Pancreas (tissue), 10 donors: ENCODE results near the gene IFITM5. TPM values are rescaled to one million over a fixed set of nuclear protein-coding genes. Genes with fewer than 3 reads are reported as not detected.
A peak's percentile ranks its signal among the peaks of the same experiment; 100 is the strongest.

Experiments
- ATAC-seq, 4 donors: fragments of 200-7000 bp; cut with Tn5 transposase; one replicate each; pipeline versions ENCODE4 v1.8.0 to v1.9.1; 2020; ENCODE audit warnings: mild to moderate bottlenecking in 4 of 4, moderate library complexity in 4 of 4
- DNase-seq, 6 donors: peaks; one replicate each; pipeline ENCODE4 v3.0.0-alpha.2; 2020
- FAIRE-seq: peaks from 2 replicates; lab custom pipeline; 2012; peaks lifted over from hg19 to GRCh38; lab: Jason Lieb, UNC
- H3K27ac ChIP-seq, 4 donors: fragments of 200-600 bp; sonication (generic); 1 replicate in 3 of 4; 2 replicates in 1 of 4; pipeline versions ENCODE4 v1.5.0 to v1.8.0; 2020
- H3K27me3 ChIP-seq, 4 donors: fragments of 200-600 bp; one replicate each; pipeline ENCODE4 v1.8.0; 2021
- H3K36me3 ChIP-seq, 3 donors: fragments of 200-600 bp; sonication (generic) in 1 of 3; one replicate each; pipeline versions ENCODE4 v1.5.0 to v1.8.0; 2020 to 2021
- H3K4me1 ChIP-seq, 3 donors: fragments of 200-600 bp; one replicate each; pipeline ENCODE4 v1.8.0; 2021
- H3K4me3 ChIP-seq, 4 donors: fragments of 200-600 bp; sonication (generic) in 2 of 4; one replicate each; pipeline versions ENCODE4 v1.5.0 to v1.8.0; 2020 to 2021
- H3K9me3 ChIP-seq, 4 donors: fragments of 200-600 bp; one replicate each; pipeline ENCODE4 v1.8.0; 2021
- WGBS, 2 donors: extraction: QIAGEN DNeasy Blood & Tissue Kit; methylation state at CpG; one replicate each; pipeline ENCODE4 v1.1.7; 2013; 5-methylcytosine and 5-hydroxymethylcytosine counted together
- intact Hi-C, 3 donors: fragments of 100-400 bp; cut with DNase I; formaldehyde crosslinking; loops; one replicate each; pipeline versions ENCODE4 v1.11.1 to v1.14.2; 2022
- polyA plus RNA-seq, 2 donors: library from polyadenylated mRNA; stranded (reverse); fragments of 200-250 nt; gene quantifications; one replicate each; pipeline ENCODE4 v1.2.3, GENCODE V29; 2013
- total RNA-seq, 6 donors: library from RNA; stranded (reverse); fragmentation: NEBNext Ultra II Directional in 4 of 6; extraction: Animal tissue kit (Norgen Biotek cat#: 25700) in 4 of 6; gene quantifications; one replicate each; pipeline versions ENCODE4 v1.2.1 to v1.2.4, GENCODE V29; 2021 to 2023
- TF ChIP-seq, protein P1 (sequence below), 4 donors: fragments of 200-600 bp; sonication (generic) in 3 of 4; IDR thresholded peaks; one replicate each; pipeline versions ENCODE4 v1.5.0 to v1.8.0; 2021; ENCODE audit warnings: antibody characterized with exemption in 4 of 4
- donor health status: healthy with polysubstance abuse.
- donor health status: DM: no; HTN: no; CAD: no; lungs with moderate emphysema.
- donor health status: DM: no; HTN: no; CAD: no.
- donor health status: control.
- donor health status: control.
- donor health status: Bipolar disorder and iron deficiency.
- donor health status: DM: yes; HTN: yes; CAD: no.
- donor health status: DM: no; HTN: no; CAD: no.
- donor health status: DM: no; HTN: no; CAD: no.
- donor health status: DM: yes; HTN: yes; CAD: no.

IFITM5 gene
- total and polyA plus RNA-seq, 8 donors = 0.56 to 1.2 TPM; not detected in 6

- Histone ChIP-seq H3K27me3 (no peaks in the 10 kb centered on the region), H3K36me3 (no peaks in the 10 kb centered on the region), H3K4me3 (no peak overlapping the region), H3K9me3 (no peaks in the 10 kb centered on the region), H3K27ac (no peak overlapping the region), H3K4me1 (peaks cover 0 to 3% (median 0%) of the 10 kb centered on the region in 3 donors)
- intact Hi-C loops = loop anchor here in 1 of 3 donors (10.0 kb wide), 1 partner anchor 51 kb away; no protein-coding TSS in a partner anchor
- ATAC-seq = no peak
- TF ChIP-seq, protein P1, sequence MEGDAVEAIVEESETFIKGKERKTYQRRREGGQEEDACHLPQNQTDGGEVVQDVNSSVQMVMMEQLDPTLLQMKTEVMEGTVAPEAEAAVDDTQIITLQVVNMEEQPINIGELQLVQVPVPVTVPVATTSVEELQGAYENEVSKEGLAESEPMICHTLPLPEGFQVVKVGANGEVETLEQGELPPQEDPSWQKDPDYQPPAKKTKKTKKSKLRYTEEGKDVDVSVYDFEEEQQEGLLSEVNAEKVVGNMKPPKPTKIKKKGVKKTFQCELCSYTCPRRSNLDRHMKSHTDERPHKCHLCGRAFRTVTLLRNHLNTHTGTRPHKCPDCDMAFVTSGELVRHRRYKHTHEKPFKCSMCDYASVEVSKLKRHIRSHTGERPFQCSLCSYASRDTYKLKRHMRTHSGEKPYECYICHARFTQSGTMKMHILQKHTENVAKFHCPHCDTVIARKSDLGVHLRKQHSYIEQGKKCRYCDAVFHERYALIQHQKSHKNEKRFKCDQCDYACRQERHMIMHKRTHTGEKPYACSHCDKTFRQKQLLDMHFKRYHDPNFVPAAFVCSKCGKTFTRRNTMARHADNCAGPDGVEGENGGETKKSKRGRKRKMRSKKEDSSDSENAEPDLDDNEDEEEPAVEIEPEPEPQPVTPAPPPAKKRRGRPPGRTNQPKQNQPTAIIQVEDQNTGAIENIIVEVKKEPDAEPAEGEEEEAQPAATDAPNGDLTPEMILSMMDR (IDR thresholded peaks at IDR 0.05) = no peak
- FAIRE-seq = no peak
- 62 to 63% methylated on average over 52 of the region's 52 CpGs for WGBS, 2 donors
- DNase-seq = peak in 4 of 6 donors; percentile 21 to 79 (median 62)
These were observed 4.8 kb upstream of the IFITM5 start for GRCh38 chr11:304061-304506.

DNA sequence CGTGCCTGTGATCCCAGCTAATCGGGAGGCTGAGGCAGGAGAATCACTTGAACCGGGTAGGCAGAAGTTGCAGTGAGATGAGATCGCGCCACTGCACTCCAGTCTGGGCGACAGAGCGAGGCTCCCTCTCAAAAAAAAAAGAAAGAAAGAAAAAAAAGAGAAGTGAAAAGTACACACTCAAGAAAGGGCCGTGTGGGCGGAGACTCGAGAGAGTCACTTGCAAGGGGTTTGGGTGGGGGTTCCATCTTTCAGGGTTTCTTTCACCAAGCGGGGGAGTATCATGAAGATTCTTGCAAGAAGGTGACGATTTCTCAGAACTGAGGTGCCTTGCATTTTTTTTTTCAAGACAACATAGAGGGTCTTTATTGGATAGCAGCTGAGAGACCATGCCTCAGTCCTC is 4.0 kb upstream of the IFITM5 start:
- H3K27me3 ChIP-seq = no peaks in the 10 kb centered on the region
- TF ChIP-seq, protein P1 (IDR thresholded peaks at IDR 0.05) = no peak
- intact Hi-C loops = loop anchor here in 1 of 3 donors (10.0 kb wide), 1 partner anchor 51 kb away; no protein-coding TSS in a partner anchor
- H3K27ac ChIP-seq = no peak overlapping the region
- no peaks in the 10 kb centered on the region for H3K9me3 ChIP-seq
- 75 to 81% methylated on average over 12 of the region's 12 CpGs for WGBS, 2 donors
- no peaks in the 10 kb centered on the region for H3K36me3 ChIP-seq
- H3K4me3 ChIP-seq = no peak overlapping the region
- ATAC-seq (no peak), DNase-seq (peak in 2 of 6 donors; percentile 18 to 33), FAIRE-seq (no peak)
- peaks cover 0 to 3% (median 0%) of the 10 kb centered on the region in 3 donors for H3K4me1 ChIP-seq

DNA sequence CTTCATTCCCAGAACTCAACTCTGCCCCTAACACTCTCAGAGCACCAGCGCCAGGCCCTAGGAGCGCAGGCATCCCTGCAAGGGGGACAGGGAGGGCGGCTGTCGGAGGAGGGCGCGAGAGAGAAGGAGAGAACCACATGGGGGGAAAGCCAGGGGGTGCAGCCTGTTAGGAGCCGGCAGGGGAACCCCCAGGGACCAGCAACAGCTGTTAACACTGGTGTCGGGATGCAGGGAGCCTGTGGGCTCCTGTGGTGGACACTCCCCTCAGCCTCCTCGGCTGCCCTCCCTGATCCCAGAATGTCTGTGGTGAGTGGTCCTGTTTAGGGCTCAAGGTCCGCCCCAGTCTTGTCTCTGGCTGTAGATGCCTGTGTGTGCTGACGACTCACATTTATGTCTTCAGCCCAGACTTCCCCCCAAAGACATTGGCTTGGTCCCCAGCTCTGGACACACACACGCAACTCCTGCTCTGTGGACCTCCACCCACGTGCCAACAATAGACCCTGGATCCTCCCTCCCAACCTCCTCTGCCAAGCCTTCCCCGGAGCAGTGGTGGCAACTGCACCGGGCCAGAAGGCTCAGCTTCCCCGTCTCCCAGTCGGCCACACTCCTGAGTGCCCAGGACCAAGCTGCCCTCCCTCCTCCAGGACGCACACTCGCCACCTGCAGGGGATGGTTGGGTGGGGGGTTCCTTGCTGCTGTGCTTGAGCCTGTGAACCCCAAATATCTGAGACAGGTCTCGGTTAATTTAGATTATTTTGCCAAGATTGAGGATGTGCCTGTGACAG is 817 bp upstream of the IFITM5 start:
- DNase-seq (peak in 3 of 6 donors; percentile 61 to 81 (median 61)), FAIRE-seq (no peak), ATAC-seq (peak in 2 of 4 donors; percentile 1 to 8)
- Histone ChIP-seq H3K27me3 (no peaks in the 10 kb centered on the region), H3K27ac (no peak overlapping the region), H3K4me3 (no peak overlapping the region), H3K36me3 (peaks cover 0 to 3% (median 0%) of the 10 kb centered on the region in 3 donors), H3K9me3 (no peaks in the 10 kb centered on the region), H3K4me1 (peaks cover 0 to 1% (median 0%) of the 10 kb centered on the region in 3 donors)
- intact Hi-C loops = loop anchor here in 1 of 3 donors (10.0 kb wide), 1 partner anchor 55 kb away; no protein-coding TSS in a partner anchor
- TF ChIP-seq, protein P1 (IDR thresholded peaks at IDR 0.05) = no peak
- 9 to 11% methylated on average over 20 of the region's 20 CpGs for WGBS, 2 donors

DNA sequence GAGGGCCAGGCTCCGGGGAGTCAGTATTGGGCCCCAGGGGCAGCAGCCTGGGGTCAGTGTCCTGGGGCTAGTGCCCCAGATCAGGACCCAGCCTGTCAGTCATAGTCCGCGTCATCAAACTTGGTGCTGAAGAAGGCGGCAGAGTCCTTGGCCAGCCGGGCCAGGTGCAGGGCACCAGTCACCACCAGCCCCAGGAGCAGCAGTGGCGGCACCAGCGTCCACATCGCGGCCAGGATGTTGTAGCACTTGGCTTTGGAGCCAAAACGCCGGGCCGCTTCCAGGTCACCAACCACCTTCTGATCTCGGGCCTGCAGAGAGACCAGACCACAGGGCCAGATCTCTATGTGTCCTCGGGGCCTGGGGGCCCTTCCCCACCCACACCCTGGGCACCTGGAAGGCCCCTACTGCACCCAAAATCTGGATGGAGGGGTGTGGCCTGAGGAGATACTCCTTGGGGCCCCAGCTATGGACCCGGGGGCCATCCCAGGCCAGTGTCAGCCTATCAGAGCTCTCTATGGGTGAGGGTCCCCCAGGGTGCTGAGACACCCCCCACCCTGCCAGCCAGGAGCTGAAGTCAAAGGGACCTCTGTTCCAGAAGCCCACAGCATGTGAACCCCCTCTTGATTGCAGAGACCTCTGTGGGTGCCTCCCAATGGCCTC is 790 bp downstream of the IFITM5 start:
- no peak for FAIRE-seq
- 20 to 48% methylated on average over 15 of the region's 15 CpGs for WGBS, 2 donors
- H3K27me3 ChIP-seq = no peaks in the 10 kb centered on the region
- DNase-seq = peak in 5 of 6 donors; percentile 29 to 88 (median 76)
- H3K4me3 ChIP-seq = no peak overlapping the region
- TF ChIP-seq, protein P1 (IDR thresholded peaks at IDR 0.05) = no peak
- peaks cover 0 to 20% (median 0%) of the 10 kb centered on the region in 3 donors for H3K36me3 ChIP-seq
- intact Hi-C loops = no loop called here
- H3K9me3 ChIP-seq = no peaks in the 10 kb centered on the region
- H3K4me1 ChIP-seq = no peaks in the 10 kb centered on the region
- ATAC-seq = peak; percentile 24 to 58 (median 46)
- H3K27ac ChIP-seq = peak overlapping the region in 1 of 4 donors; percentile 17
